Mucosa of rectum (tissue), 2 donors: Measurements from ENCODE around the gene PRR5L.
A peak's percentile ranks its signal among the peaks of the same experiment; 100 is the strongest.

Experiments
- H3K27ac ChIP-seq, 2 donors: one replicate each; pipeline ENCODE4 v1.7.0; 2013; ENCODE audit warnings: inconsistent platforms in 2 of 2, low read depth in 2 of 2, low read length in 2 of 2
- H3K27me3 ChIP-seq, 2 donors: one replicate each; pipeline ENCODE4 v1.7.0; 2013; ENCODE audit warnings: low read length in 2 of 2; ENCODE audit not compliant: control insufficient read depth in 2 of 2, insufficient read depth in 2 of 2
- H3K36me3 ChIP-seq, 2 donors: one replicate each; pipeline ENCODE4 v1.7.0; 2013; ENCODE audit warnings: low read length in 2 of 2; ENCODE audit not compliant: control insufficient read depth in 2 of 2, insufficient read depth in 2 of 2
- H3K4me1 ChIP-seq, 2 donors: one replicate each; pipeline ENCODE4 v1.7.0; 2013; ENCODE audit warnings: low read length in 2 of 2, mild to moderate bottlenecking in 1 of 2; ENCODE audit not compliant: control insufficient read depth in 2 of 2, insufficient read depth in 2 of 2
- H3K4me3 ChIP-seq, 2 donors: one replicate each; pipeline ENCODE4 v1.7.0; 2013; ENCODE audit warnings: low read length in 2 of 2
- H3K9ac ChIP-seq, 2 donors: one replicate each; pipeline ENCODE4 v1.7.0; 2013; ENCODE audit warnings: low read length in 2 of 2, low read depth in 1 of 2, mild to moderate bottlenecking in 1 of 2
- H3K9me3 ChIP-seq, 2 donors: one replicate each; pipeline ENCODE4 v1.7.0; 2013; ENCODE audit warnings: low read length in 2 of 2; ENCODE audit not compliant: control insufficient read depth in 2 of 2
- donor health status: healthy.
- donor health status: Normal muscosa, but diverticular disease.

The PRR5L gene

GRCh38 chr11:36374726-36375125, 78.6 kb downstream of the PRR5L start:
- H3K9me3 ChIP-seq, result no peaks in the 10 kb centered on the region
- H3K9ac ChIP-seq, result no peak overlapping the region
- peaks cover 5 to 6% of the 10 kb centered on the region in 2 donors for H3K36me3 ChIP-seq
- H3K4me3 ChIP-seq, result no peak overlapping the region
- H3K27ac ChIP-seq, result peak overlapping the region; percentile 84 to 87
- no peaks in the 10 kb centered on the region for H3K27me3 ChIP-seq
- H3K4me1 ChIP-seq, result peaks cover 25 to 47% of the 10 kb centered on the region in 2 donors

GRCh38 chr11:36375353-36376008, 79.4 kb downstream of the PRR5L start:
- Histone ChIP-seq H3K4me3 (peak overlapping the region; percentile 83 to 93), H3K4me1 (peaks cover 23 to 50% of the 10 kb centered on the region in 2 donors), H3K9ac (peak overlapping the region; percentile 52 to 87), H3K27ac (peak overlapping the region; percentile 79 to 89), H3K9me3 (no peaks in the 10 kb centered on the region), H3K27me3 (no peaks in the 10 kb centered on the region), H3K36me3 (peaks cover 6 to 11% of the 10 kb centered on the region in 2 donors)

GRCh38 chr11:36376009-36376887, 80.2 kb downstream of the PRR5L start:
- Histone ChIP-seq H3K4me1 (peaks cover 25 to 53% of the 10 kb centered on the region in 2 donors), H3K27ac (peak overlapping the region; percentile 79 to 89), H3K9me3 (no peaks in the 10 kb centered on the region), H3K36me3 (peaks cover 12 to 15% of the 10 kb centered on the region in 2 donors), H3K9ac (peak overlapping the region; percentile 83 to 87), H3K4me3 (peak overlapping the region; percentile 83 to 93), H3K27me3 (no peaks in the 10 kb centered on the region)

GRCh38 chr11:36376888-36377758, 81.0 kb downstream of the PRR5L start:
- peaks cover 15 to 17% of the 10 kb centered on the region in 2 donors for H3K36me3 ChIP-seq
- no peaks in the 10 kb centered on the region for H3K27me3 ChIP-seq
- peak overlapping the region; percentile 83 to 87 for H3K9ac ChIP-seq
- peaks cover 24 to 45% of the 10 kb centered on the region in 2 donors for H3K4me1 ChIP-seq
- peak overlapping the region; percentile 83 to 93 for H3K4me3 ChIP-seq
- H3K27ac ChIP-seq, result peak overlapping the region; percentile 79 to 89
- no peaks in the 10 kb centered on the region for H3K9me3 ChIP-seq

GRCh38 chr11:36377759-36378564, 81.9 kb downstream of the PRR5L start:
- no peaks in the 10 kb centered on the region for H3K27me3 ChIP-seq
- H3K4me1 ChIP-seq, result peaks cover 15 to 37% of the 10 kb centered on the region in 2 donors
- no peaks in the 10 kb centered on the region for H3K9me3 ChIP-seq
- H3K9ac ChIP-seq, result peak overlapping the region; percentile 83 to 87
- H3K4me3 ChIP-seq, result peak overlapping the region; percentile 83 to 93
- peaks cover 17 to 21% of the 10 kb centered on the region in 2 donors for H3K36me3 ChIP-seq
- peak overlapping the region; percentile 79 to 89 for H3K27ac ChIP-seq

- H3K4me3 ChIP-seq, result peak overlapping the region; percentile 60 to 93
- H3K36me3 ChIP-seq, result peaks cover 22 to 23% of the 10 kb centered on the region in 2 donors
- peaks cover 12 to 26% of the 10 kb centered on the region in 2 donors for H3K4me1 ChIP-seq
- no peaks in the 10 kb centered on the region for H3K27me3 ChIP-seq
- no peak overlapping the region for H3K27ac ChIP-seq
- H3K9ac ChIP-seq, result peak overlapping the region in 1 of 2 donors; percentile 20
- no peaks in the 10 kb centered on the region for H3K9me3 ChIP-seq
Measured at GRCh38 chr11:36379653-36380052, 83.6 kb downstream of the PRR5L start.

GRCh38 chr11:36380296-36381014, 84.4 kb downstream of the PRR5L start:
- no peaks in the 10 kb centered on the region for H3K9me3 ChIP-seq
- peak overlapping the region in 1 of 2 donors; percentile 11 for H3K27ac ChIP-seq
- peak overlapping the region; percentile 60 to 93 for H3K4me3 ChIP-seq
- peak overlapping the region in 1 of 2 donors; percentile 7 for H3K9ac ChIP-seq
- H3K27me3 ChIP-seq, result no peaks in the 10 kb centered on the region
- H3K36me3 ChIP-seq, result peaks cover 22 to 23% of the 10 kb centered on the region in 2 donors
- H3K4me1 ChIP-seq, result peaks cover 12 to 28% of the 10 kb centered on the region in 2 donors

GRCh38 chr11:36381015-36381360, 84.9 kb downstream of the PRR5L start:
- Histone ChIP-seq H3K9ac (no peak overlapping the region), H3K27ac (no peak overlapping the region), H3K9me3 (no peaks in the 10 kb centered on the region), H3K36me3 (peaks cover 22 to 23% of the 10 kb centered on the region in 2 donors), H3K27me3 (no peaks in the 10 kb centered on the region), H3K4me3 (peak overlapping the region in 1 of 2 donors; percentile 42), H3K4me1 (peaks cover 12 to 27% of the 10 kb centered on the region in 2 donors)
